LoVo (cell line): ENCODE results near the gene NRXN3.

Experiments
- DNase-seq: peaks from one replicate; pipeline ENCODE4 v3.0.0-alpha.2; 2016; ENCODE audit warnings: low spot score

Gene NRXN3

GRCh38 chr14:79686196-79686595 lies 1516.0 kb downstream of the NRXN3 start:
- DNase-seq, result no peak

- DNase-seq, result no peak
Measured at GRCh38 chr14:79690960-79691359, 1520.8 kb downstream of the NRXN3 start.

GRCh38 chr14:79693935-79694334 lies 1523.8 kb downstream of the NRXN3 start:
- no peak for DNase-seq

- DNase-seq, result no peak
Measured at GRCh38 chr14:79695307-79695706, 1525.1 kb downstream of the NRXN3 start.

- DNase-seq, result no peak
Measured at GRCh38 chr14:79698298-79698711, 1528.1 kb downstream of the NRXN3 start.

GRCh38 chr14:79699206-79699605 lies 1529.0 kb downstream of the NRXN3 start:
- DNase-seq, result no peak

GRCh38 chr14:79701371-79701770 lies 1531.2 kb downstream of the NRXN3 start:
- no peak for DNase-seq

- no peak for DNase-seq
Measured at GRCh38 chr14:79702197-79702596, 1532.0 kb downstream of the NRXN3 start.

- DNase-seq, result no peak
Measured at GRCh38 chr14:79703209-79703608, 1533.0 kb downstream of the NRXN3 start.

- no peak for DNase-seq
Measured at GRCh38 chr14:79704041-79704807, 1534.1 kb downstream of the NRXN3 start.

- no peak for DNase-seq
Measured at GRCh38 chr14:79705126-79705894, 1535.1 kb downstream of the NRXN3 start.

GRCh38 chr14:79706382-79706781 lies 1536.2 kb downstream of the NRXN3 start:
- DNase-seq, result no peak

GRCh38 chr14:79708426-79709388 lies 1538.5 kb downstream of the NRXN3 start:
- DNase-seq, result peak; percentile 18

- DNase-seq, result no peak
Measured at GRCh38 chr14:79709573-79709972, 1539.4 kb downstream of the NRXN3 start.

GRCh38 chr14:79712302-79712950 lies 1542.3 kb downstream of the NRXN3 start:
- no peak for DNase-seq

GRCh38 chr14:79721399-79722084 lies 1551.4 kb downstream of the NRXN3 start:
- no peak for DNase-seq

- peak; percentile 14 for DNase-seq
Measured at GRCh38 chr14:79724934-79725717, 1555.0 kb downstream of the NRXN3 start.

GRCh38 chr14:79727900-79728299 lies 1557.7 kb downstream of the NRXN3 start:
- DNase-seq, result no peak

GRCh38 chr14:79728331-79728730 lies 1558.2 kb downstream of the NRXN3 start:
- no peak for DNase-seq

GRCh38 chr14:79729731-79730130 lies 1559.6 kb downstream of the NRXN3 start:
- DNase-seq, result no peak
